Heart left ventricle (tissue), 16 donors: Measurements from ENCODE around the gene C10orf120. TPM values are rescaled to one million over a fixed set of nuclear protein-coding genes. Genes with fewer than 3 reads are reported as not detected.

Source experiments
- ATAC-seq, 4 donors: fragments of 200-7000 bp; cut with Tn5 transposase; one replicate each; pipeline ENCODE4 v1.9.1; 2020 to 2022; ENCODE audit warnings: moderate library complexity in 4 of 4, mild to moderate bottlenecking in 3 of 4, moderate number of reproducible peaks in 1 of 4
- DNase-seq, 5 donors: peaks; one replicate each; pipeline ENCODE4 v3.0.0-alpha.2; 2020
- H3K27ac ChIP-seq, 12 donors: fragments of 200-600 bp; sonication (generic) in 4 of 12; one replicate each; pipeline versions ENCODE4 v1.5.0 to v1.8.0; 2016 to 2022; ENCODE audit warnings: mild to moderate bottlenecking in 2 of 12
- H3K27me3 ChIP-seq, 9 donors: fragments of 200-600 bp; sonication (generic) in 2 of 9; one replicate each; pipeline versions ENCODE4 v1.5.1 to v1.8.0; 2016 to 2022; ENCODE audit warnings: mild to moderate bottlenecking in 3 of 9
- H3K36me3 ChIP-seq, 9 donors: fragments of 200-600 bp; sonication (generic) in 2 of 9; one replicate each; pipeline versions ENCODE4 v1.5.0 to v1.8.0; 2018 to 2022; ENCODE audit warnings: mild to moderate bottlenecking in 2 of 9
- H3K4me1 ChIP-seq, 12 donors: fragments of 200-600 bp; sonication (generic) in 4 of 12; one replicate each; pipeline versions ENCODE4 v1.5.0 to v1.8.0; 2016 to 2022; ENCODE audit warnings: mild to moderate bottlenecking in 3 of 12
- H3K4me3 ChIP-seq, 12 donors: fragments of 200-600 bp; sonication (generic) in 4 of 12; one replicate each; pipeline versions ENCODE4 v1.5.0 to v1.8.0; 2017 to 2022; ENCODE audit warnings: mild to moderate bottlenecking in 9 of 12, moderate library complexity in 4 of 12
- H3K9me3 ChIP-seq, 12 donors: fragments of 200-600 bp; sonication (generic) in 4 of 12; one replicate each; pipeline versions ENCODE4 v1.5.0 to v1.8.0; 2016 to 2022; ENCODE audit warnings: mild to moderate bottlenecking in 1 of 12
- CTCF ChIP-seq, 12 donors: fragments of 200-600 bp; sonication (generic) in 4 of 12; IDR thresholded peaks; one replicate each; pipeline versions ENCODE4 v1.5.0 to v1.8.0; 2018 to 2022; ENCODE audit warnings: antibody characterized with exemption in 12 of 12, mild to moderate bottlenecking in 5 of 12
- POLR2A ChIP-seq, 2 donors: fragments of 450-650 bp; IDR thresholded peaks; one replicate each; pipeline ENCODE4 v1.6.1; 2017; ENCODE audit warnings: antibody characterized with exemption in 2 of 2, mild to moderate bottlenecking in 2 of 2, moderate library complexity in 2 of 2
- WGBS, 4 donors: extraction: QIAGEN DNeasy Blood & Tissue Kit in 2 of 4; methylation state at CpG; one replicate each; pipeline versions ENCODE4 v1.1.5 to v1.1.7; 2013 to 2018; 5-methylcytosine and 5-hydroxymethylcytosine counted together
- intact Hi-C, 10 donors: fragments of 100-400 bp; cut with DNase I; formaldehyde crosslinking; loops; one replicate each; pipeline versions ENCODE4 v1.11.1 to v1.14.2; 2022
- polyA plus RNA-seq, 2 donors: library from polyadenylated mRNA; stranded (reverse); fragments of 200-250 nt; gene quantifications; one replicate each; pipeline ENCODE4 v1.2.3, GENCODE V29; 2013
- total RNA-seq, 9 donors: library from RNA; depleted of rRNA in 2 of 9; stranded (reverse); fragments of >200 nt in 2 of 9; fragmentation: NEBNext Ultra II Directional in 3 of 9; extraction: Animal tissue kit (Norgen Biotek cat#: 25700) in 3 of 9; gene quantifications; one replicate each; pipeline versions ENCODE4 v1.1.0 to v1.2.4, GENCODE V29; 2016 to 2023
- donor health status: ischemic (EF 13 %, LVEDD 7.1; RV severe dilation, severe dysfunction).
- donor health status: healthy with polysubstance abuse.
- donor health status: DM: no; HTN: yes; CAD: no.
- donor health status: DM: no; HTN: no; CAD: no.
- donor health status: ischemic (EF 25% LVEDD 6.9; RV normal size, moderate dysfunction).
- donor health status: ischemic (EF 25% LVEDD 5.7; RV mildly dilated, moderate dysfunction).
- donor health status: healthy.
- donor health status: DM: yes; HTN: yes; CAD: no.
- donor health status: ischemic (EF 35%, LVEDD 5.7; RV mildly dilated, moderate dysfunction).
- donor health status: nonischemic (EF 11% LVEDD 7.7; RV severe dilation, severe dysfunction).
- donor health status: DM: yes; HTN: yes; CAD: no.
- donor health status: PGD.
- donor health status: ischemic (EF 29% LVEDD 5.4; RV normal size, mild dysfunction).
- donor health status: nonischemic (EF 23%, LVEDD 6.1; RV moderate dilation, normal function).

C10orf120 gene
- total and polyA plus RNA-seq, 11 donors, result not detected

- Histone ChIP-seq H3K36me3 (no peaks in the 10 kb centered on the region), H3K4me3 (no peak overlapping the region), H3K4me1 (no peaks in the 10 kb centered on the region), H3K27ac (no peak overlapping the region), H3K27me3 (no peaks in the 10 kb centered on the region), H3K9me3 (no peaks in the 10 kb centered on the region)
- TF ChIP-seq POLR2A (IDR thresholded peaks at IDR 0.05) (no peak), CTCF (IDR thresholded peaks at IDR 0.05) (no peak)
- DNase-seq, result no peak
- 82 to 90% (median 87%) methylated on average over 6 of the region's 6 CpGs for WGBS, 4 donors
- ATAC-seq, result no peak
- intact Hi-C loops, result no loop called here
Observed at GRCh38 chr10:122660696-122661095, 39.0 kb downstream of the C10orf120 start.

DNA sequence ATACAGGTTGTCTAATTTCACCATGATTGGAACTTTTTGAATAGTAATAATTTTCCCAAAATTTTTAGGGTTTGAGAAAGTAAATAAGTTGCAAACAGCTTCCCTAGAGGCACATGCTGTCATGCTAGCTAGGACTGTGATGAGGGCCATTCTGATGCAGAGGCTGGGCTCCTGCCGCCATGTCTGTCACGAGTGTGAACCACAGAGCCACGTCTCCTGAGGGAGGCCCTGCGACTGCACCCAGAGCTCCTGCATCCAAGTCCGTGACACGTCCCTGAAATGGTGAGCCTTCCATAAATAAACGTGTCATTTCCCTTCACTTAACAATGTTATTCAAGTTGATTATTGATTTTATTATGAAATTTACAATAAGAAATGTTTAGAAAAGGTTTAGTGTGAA is 40.0 kb downstream of the C10orf120 start:
- intact Hi-C loops, result no loop called here
- no peak overlapping the region for H3K27ac ChIP-seq
- ATAC-seq (no peak), DNase-seq (no peak)
- TF ChIP-seq CTCF (IDR thresholded peaks at IDR 0.05), result no peak
- no peak for TF ChIP-seq POLR2A (IDR thresholded peaks at IDR 0.05)
- no peaks in the 10 kb centered on the region for H3K36me3 ChIP-seq
- no peaks in the 10 kb centered on the region for H3K9me3 ChIP-seq
- 83 to 90% (median 85%) methylated on average over 7 of the region's 7 CpGs for WGBS, 4 donors
- no peaks in the 10 kb centered on the region for H3K4me1 ChIP-seq
- H3K4me3 ChIP-seq, result no peak overlapping the region
- H3K27me3 ChIP-seq, result no peaks in the 10 kb centered on the region

GRCh38 chr10:122659126-122659525 is 40.5 kb downstream of the C10orf120 start:
- ATAC-seq (no peak), DNase-seq (no peak)
- 70 to 86% (median 84%) methylated on average over 6 of the region's 6 CpGs for WGBS, 4 donors
- Histone ChIP-seq H3K27ac (no peak overlapping the region), H3K27me3 (no peaks in the 10 kb centered on the region), H3K4me3 (no peak overlapping the region), H3K36me3 (no peaks in the 10 kb centered on the region), H3K9me3 (no peaks in the 10 kb centered on the region), H3K4me1 (no peaks in the 10 kb centered on the region)
- no peak for TF ChIP-seq POLR2A (IDR thresholded peaks at IDR 0.05)
- no peak for TF ChIP-seq CTCF (IDR thresholded peaks at IDR 0.05)
- intact Hi-C loops, result no loop called here

GRCh38 chr10:122658356-122659049 is 41.1 kb downstream of the C10orf120 start:
- ATAC-seq (no peak), DNase-seq (no peak)
- Histone ChIP-seq H3K4me1 (no peaks in the 10 kb centered on the region), H3K36me3 (no peaks in the 10 kb centered on the region), H3K4me3 (no peak overlapping the region), H3K9me3 (no peaks in the 10 kb centered on the region), H3K27ac (no peak overlapping the region), H3K27me3 (no peaks in the 10 kb centered on the region)
- intact Hi-C loops, result no loop called here
- TF ChIP-seq CTCF (IDR thresholded peaks at IDR 0.05) (no peak), POLR2A (IDR thresholded peaks at IDR 0.05) (no peak)
- 84 to 90% (median 88%) methylated on average over 8 of the region's 8 CpGs for WGBS, 4 donors
